HUDEP-2 (cell line): Measurements from ENCODE around the gene PARL.

Experiments used
- DNase-seq, 76 experiments: peaks; one replicate each; lab custom pipeline; 2025; ENCODE audit not compliant: unreplicated experiment in 76 of 76; lab: John Stamatoyannopoulos, UW

The PARL gene

DNA sequence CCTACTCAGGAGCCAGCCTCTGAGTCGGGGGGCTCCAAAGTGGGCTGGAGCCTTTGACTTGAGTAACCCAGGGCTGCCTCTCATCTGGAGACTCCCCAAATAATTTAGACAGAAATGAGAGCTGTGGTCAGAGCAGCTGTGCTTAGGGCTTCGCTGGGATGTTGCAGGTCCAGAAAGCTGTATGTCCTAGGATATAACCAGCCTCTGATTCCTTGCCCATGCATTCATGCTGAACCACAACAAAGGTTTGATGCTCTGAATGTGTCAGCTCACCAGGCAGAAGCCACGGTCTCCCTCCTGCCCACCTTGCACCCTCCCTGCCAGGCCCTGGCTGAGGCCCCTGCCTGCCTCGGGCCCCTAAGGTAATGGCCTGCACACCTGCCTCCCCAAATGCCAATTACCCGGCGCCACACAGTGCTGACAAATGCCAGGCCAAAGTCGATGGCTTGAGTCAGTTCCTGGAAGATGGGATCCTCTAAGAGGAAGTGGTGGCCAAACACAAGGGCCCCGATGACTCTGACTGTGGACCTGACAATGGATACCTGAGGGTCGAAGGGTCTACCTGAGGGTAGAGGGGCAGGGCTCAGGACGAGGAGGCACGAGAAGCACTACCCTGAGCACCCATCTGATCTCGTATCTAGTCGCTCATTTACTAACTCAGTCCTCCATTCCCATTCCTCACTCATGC is 21.7 kb upstream of the PARL start:
- DNase-seq: no peak

DNA sequence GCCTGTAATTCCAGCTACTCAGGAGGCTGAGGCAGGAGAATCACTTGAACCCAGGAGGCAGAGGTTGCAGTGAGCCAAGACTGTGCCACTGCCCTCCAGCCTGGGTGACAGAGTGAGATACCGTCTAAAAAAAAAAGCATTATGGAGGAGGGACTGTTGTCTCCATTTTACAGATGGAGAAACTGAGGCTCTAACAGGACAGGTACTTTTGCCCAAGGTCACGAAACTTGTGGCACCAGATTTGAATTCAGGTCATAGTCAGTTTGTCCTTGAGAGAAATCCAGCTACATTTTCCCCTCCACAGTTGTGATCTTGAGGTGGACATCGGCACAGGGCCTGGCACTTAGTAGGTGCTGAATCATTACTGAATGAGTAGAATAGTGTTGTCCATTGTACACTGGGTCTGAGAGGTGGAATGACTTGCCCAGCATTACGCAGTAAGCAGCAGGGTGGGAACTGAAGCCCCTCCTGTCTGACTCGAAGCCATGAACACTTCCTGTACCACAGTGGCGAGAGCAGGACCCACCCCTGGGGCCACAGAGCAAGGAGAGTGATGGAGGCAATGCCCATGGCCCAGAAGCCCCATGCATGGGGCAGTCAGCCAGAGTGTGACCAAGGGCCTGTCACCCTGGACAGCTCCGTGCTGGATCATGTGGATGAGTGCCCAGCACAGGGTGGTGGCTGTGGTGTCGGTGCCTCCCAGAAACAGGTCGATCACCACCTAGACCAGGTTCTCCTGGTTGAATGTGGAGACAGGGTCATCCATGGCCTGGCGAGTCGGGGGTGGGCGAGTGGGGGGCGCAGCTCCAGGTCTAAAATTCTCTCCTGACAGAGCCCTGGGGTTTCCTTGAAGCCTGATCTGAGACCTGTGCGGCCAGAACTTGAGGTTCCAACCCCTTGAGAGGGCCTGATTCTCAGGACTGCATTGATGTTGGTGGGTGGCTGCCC is 20.4 kb upstream of the PARL start:
- DNase-seq: peak in 1 of 76 experiments; percentile 5

DNA sequence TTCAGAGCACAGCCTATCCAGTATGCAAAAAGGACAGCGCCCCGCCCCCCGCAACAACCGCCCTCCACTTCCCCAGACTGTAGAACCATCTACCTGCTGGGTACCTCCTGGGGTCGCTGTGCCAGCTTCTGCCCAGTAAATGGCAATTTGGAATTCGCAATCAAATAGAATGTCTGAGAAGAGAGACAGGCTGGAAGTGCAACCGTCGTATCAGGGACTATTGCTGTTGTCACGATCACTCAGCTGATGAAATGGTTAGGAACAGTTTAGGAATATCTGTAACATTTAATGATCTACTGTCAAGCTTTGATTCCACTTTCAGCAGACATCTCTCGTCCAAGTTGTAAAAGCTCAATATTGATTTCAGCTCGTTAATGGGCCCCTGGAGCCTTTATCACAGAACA is 13.3 kb upstream of the PARL start:
- DNase-seq: no peak

DNA sequence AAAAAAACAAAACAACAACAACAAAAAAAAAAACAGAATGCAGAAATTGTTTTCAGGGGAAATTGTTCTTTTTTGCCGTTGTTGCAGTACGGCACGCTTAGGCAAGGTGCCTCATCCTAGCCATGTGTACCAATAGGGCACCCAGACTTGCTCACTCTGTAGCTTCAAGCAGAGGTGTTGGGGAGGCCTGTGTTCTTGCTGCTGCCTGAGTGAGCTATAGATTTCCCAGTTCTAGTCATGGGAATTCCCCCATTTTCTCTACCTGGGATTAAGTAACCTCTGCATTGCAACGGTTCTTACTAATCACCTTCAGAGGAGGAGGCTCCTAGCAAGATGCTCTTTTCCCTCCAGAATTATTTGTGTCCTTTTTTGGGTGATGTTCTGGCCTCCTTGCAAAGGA is 12.9 kb upstream of the PARL start:
- DNase-seq: no peak

DNA sequence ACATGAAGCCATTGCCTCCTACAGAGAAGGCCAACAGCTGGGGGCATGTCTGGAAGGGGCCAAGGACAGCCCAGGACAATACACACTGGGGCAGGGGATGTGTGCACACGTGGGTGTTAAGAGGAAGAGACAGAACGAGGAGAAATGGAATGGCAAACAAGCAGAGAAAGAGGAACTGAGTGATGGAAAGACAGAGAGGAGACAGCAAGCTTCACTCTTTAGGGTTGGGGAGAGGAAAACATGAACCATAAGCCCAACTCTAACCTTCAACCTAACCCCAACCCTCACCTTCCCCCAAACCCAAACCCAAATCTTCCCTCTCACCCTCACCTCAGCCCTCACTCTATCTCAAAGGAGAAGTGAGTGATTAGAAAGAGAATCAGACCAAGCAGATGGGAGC is 11.9 kb upstream of the PARL start:
- DNase-seq: no peak

DNA sequence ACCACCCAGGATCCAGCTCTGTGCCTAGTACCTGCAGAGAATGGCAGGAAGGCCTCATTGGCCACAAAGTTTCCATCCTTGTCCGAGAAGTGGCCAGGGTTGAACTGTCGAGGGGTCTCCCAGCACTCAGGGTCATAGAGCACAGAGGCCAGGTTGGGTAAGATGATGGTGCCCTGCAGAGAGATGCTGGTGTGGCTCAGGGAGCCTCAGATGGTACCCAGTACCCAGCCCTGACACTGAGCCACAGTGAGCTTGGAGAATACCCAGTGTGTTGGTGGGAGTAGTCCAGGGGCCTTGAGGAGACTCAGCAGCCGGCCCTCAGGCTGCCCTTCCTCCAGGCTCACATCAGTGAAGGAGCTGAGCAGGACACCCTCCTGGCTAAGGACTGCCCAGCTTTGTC is 11.5 kb upstream of the PARL start:
- DNase-seq: no peak

DNA sequence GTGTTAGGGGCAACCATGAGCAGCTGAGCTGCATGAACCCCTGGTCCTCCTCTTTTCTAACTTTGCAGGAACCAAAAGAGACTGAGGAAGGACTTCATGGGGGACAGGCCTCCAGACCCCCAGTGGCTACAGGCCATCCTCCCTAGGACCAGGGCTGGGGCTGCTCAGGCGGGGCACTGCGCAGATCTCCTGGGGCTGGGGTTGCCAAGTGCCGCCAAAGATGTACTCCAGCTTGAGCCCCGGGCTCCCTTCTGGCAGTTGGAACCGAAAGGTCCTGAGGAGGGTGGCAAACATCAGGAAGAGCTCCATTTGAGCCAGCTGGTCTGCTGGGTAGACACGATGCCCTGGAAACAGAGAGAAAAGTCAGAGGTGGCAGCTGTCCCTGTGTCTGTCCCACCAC is 11.1 kb upstream of the PARL start:
- DNase-seq: no peak

DNA sequence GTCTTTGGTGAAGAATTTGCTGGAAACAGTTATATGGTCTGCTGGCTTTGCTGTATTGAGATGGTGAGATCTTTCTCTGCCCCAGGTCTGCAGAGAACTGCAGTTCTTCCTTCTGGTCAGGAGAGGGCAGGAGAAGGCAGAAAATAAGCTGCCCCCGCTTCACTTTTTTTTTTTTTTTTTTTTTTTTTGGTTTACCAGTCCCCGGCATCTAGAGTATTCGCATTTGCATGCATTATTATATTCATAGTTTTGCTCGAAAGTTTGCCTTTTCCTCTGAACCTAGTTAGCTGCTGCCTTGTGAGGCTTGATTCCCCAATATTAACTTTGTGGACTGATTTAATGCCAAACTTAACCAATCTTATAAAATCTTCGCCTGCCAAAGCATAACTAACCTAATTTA is 10.6 kb upstream of the PARL start:
- peak in 25 of 76 experiments; percentile 4 to 54 (median 27) for DNase-seq

DNA sequence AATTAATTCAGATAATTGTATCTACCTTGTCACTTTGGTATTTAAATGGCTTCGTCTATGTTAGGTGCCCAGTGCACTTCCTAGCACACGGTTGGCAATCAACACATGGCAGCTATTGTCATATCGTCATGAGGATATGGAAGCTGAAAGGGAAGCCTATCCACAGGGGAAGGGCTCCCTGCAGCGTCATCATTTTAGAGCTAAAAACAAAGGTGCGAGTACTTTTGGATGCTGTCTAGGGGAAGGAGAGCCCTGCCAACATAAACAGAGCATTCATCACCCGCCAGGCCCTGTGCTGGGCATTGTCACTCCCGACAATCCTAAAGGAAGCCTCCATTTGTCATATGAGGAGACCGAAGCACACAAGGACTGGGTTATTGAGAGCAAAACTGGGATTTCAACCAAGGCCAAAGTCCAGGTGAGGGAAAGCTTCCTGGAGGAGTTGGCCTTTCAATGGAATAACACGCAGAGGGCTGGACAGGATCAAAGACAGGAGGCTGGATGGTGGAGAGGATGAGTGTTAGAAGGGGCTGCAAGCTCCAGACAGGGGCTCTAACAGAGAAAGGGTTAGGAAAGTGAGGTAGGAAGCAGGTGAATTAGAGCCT is 8.0 kb upstream of the PARL start:
- no peak for DNase-seq

DNA sequence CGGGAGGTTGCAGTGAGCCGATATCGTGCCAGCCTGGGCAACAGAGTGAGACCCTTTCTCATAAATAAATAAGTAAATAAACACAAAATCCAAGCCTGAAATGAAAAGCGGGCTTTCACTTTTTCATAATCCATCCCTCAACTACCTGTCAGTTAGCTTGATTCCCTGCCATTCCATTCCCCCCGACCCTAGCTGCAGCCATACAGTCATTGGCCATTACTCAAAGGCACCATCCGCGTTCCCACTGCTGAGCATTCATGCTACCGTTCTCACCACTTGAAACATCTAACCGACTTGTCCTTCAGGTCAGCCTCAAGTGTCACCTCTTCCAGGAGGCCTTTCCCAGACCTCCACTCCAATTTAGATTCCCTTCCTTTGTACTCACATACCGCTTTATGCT is 1.1 kb upstream of the PARL start:
- DNase-seq: no peak

DNA sequence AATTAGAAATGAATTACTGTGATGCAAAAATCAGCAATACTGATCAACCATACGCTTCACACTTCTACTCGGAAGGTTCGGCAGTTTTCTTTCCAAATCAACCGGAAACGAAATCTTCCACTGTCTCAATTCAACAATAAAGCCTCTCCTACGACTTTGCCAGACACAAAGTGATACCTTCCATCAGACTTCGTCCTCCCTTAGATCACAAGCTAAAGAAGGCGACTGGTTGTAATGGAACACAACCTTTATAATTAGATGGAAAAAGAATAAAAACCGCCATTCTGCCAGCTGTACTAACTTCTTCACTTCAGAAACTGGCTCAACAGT is 618 bp downstream of the PARL start:
- peak in 2 of 76 experiments; percentile 23 to 47 for DNase-seq

DNA sequence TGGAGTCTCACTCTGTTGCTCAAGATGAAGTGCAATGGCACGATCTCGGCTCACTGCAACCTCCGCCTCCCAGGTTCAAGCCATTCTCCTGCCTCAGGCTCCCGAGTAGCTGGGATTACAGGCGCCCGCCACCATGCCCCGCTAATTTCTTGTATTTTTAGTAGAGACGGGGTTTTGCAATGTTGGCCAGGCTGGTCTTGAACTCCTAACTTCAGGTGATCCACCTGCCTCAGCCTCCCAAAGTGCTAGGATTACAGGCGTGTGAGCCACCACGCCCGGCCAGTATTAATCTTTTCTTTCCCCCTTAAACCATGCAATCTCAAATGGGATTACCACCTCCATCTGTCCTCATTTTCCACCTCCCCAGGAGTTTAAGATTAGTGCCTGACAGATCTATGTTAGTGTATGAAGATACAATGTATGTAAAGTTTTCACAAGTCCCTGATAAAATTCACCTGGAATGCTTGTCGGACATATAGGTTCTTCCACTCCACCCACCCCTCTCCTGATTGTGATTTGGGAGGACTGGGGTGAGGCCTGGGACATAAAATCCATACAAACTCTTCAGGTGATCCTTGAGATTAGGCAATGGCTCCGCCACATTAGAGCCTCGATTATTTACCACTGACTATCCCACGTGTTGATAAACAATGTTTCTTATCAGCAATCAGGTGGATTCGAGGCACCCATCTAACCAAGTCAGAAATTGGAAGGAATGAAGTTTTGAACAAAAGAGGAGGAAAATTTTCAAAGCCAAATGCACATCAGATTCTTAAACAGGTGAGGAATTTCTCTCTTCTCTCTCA is 1.2 kb downstream of the PARL start:
- DNase-seq: no peak

DNA sequence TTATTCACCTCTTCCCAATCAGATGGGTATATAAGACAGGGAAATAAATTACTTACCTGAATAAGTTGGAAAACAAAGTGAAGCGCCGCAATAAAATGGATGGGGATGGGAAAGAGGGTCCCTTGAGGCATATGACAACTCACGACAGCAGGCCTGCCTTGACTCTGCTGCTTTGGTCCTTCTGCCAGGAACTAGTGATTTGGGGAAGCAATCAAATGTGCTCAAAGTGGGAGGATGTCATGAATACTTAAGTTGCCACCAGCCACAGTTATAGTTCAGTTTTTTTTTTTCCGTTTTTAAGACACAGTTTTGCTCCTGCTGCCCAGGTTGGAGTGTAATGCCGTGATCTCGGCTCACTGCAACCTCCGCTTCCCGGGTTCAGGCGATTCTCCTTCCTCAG is 4.6 kb downstream of the PARL start:
- DNase-seq: no peak

DNA sequence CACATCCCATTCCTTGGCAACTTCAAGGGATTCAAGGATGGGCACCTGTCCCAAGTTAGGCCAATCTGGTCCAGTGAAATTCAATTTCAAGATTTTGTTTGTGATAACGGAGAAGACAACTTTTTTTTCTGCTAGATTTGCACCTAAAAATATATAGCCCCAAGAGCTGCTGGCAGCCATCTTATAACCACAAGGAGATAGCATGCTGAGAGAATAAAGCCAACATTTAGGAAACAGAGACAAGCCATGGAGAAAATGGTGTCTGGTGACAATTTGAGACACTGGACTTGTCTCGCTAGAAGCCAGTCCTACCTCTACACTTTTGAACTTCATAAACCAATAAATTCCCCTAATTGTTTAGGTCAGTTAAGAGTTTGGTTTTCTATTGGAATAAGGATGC is 5.4 kb downstream of the PARL start:
- no peak for DNase-seq

DNA sequence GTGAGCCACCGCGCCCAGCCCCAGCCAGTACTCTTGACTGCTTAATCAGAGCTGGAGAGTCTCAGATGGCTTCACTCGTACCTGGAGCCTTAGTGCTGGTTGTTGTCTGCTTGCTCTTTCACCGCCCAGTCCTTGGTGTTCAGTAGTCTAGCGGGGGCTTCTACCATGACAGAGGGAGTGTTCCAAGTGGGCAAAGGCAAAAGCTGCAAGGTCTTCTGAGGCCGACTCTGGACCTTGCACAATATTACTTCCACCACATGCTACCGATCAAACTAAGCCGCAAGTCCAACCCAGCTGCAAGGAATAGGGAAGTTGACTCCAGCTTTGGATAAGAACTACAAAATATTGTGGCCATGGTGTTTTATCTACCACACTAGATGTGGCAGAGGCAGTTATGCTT is 6.6 kb downstream of the PARL start:
- peak in 5 of 76 experiments; percentile 4 to 28 (median 26) for DNase-seq

DNA sequence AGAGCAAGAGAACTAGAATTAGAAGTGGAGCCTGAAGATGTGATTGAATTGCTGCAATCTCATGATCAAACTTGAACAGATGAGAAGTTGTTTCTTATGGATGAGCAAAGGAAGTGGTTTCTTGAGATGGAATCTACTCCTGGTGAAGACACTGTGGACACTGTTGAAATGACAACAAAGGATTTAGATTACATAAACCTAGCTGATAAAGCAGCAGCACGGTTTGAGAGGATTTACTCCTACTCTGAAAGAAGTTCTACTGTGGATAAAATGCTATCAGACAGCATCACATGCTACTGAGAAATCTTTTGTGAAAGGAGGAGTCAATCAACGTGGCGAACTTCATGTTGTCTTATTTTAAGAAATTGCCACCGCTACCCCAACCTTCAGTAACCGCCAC is 7.5 kb downstream of the PARL start:
- DNase-seq: peak in 2 of 76 experiments; percentile 10 to 12

DNA sequence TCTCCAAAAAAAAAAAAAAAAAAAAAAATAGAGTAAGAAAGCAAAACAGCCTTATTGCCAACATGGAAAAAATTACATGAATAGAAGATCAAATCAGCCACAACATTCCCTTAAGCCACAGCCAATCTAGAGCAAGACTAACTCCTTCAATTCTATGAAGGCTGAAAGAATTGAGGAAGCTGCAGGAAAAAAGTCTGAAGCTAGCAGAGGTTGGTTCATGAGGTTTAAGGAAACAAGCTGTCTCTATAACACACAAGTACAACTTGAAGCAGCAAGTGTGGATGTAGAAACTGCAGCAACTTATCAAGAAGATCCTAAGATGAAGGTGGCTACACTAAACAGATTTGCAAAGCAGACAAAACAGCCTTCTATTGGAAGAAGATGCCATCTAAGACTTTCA is 9.3 kb downstream of the PARL start:
- no peak for DNase-seq

DNA sequence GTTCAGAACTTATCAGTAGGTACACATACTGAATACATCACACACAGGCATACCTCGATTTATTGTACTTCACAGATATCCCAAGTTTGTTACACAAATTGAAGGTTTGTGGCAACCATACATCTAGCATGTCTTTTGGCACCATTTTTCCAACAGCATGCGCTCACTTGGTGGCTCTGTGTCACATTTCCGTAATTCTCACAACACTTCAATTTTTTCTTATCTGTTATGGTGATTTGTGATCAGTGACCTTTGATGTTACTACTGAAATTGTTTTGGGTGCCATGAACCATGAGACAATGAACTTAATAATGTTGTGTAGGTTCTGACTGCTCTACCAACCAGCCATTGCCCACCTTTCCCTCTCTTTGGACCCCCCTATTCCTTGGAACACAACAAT is 10.8 kb downstream of the PARL start:
- DNase-seq: no peak

DNA sequence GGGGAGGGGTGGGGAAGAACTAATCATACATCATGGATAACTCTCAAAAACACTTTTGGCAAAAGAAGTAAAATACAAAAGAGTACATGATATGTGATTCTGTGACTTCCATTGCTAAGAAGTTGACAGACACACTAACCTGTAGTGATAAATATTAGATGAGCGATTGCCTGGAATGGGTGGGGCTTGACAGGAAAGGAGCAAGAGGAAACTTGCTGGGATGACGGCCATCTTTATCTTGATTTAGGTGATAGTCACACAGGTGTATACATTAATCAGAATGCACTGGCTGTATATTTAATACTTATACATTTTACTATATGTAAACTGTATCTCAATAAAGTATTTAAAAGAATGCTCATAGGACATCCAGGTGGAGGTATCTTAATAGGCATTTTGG is 13.1 kb downstream of the PARL start:
- no peak for DNase-seq

DNA sequence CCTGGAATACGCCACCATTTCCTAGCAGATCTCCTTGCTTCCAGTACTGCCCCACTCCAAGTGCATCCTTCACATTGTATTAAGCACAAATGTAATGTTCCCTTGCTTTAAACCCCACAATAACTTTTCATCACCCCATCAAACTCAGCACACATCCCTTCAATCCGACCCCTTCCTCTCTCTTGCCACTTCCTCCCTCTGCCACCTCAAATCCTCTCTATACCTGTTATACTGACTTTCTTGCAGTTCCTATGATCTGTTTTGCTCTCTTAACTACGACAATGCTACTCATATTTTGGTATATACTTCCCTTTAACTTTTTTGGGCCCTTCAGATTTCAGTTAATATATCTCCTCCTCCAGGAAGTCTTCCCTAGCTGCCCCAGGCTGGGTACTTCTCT is 14.1 kb downstream of the PARL start:
- no peak for DNase-seq

DNA sequence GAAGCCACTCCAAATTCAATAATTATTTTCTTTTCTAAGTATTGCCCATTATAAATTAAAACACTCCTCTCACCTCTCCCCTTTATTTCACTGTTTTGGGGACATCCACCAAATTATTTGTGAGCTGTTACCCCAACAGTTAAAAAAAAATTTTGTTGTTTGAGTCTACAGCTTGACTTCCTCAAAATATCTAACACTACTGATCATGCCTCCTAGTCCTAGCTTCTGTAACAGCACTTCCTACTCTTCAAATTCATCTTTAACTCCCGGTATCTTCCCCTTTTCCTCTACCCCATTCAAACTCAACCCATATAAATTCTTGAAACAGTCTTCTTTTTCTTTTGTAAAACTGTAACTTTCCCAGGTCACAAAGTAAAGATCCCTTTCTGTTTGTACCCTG is 15.9 kb downstream of the PARL start:
- no peak for DNase-seq
